ACC112 (cell line): ENCODE results near the gene FGFRL1.

Experiments used
- H2AFZ ChIP-seq: fragments of 200-600 bp; sonication (generic); one replicate; pipeline ENCODE4 v1.6.0; 2017; ENCODE audit warnings: antibody characterized with exemption, low read length; ENCODE audit not compliant: unreplicated experiment
- H3K27ac ChIP-seq: fragments of 200-600 bp; sonication (generic); 2 replicates; pipeline ENCODE4 v1.5.1; 2014; ENCODE audit warnings: low read depth, mild to moderate bottlenecking, antibody characterized with exemption, low read length, moderate library complexity
- H3K27me3 ChIP-seq: fragments of 200-600 bp; sonication (generic); 2 replicates; pipeline ENCODE4 v1.6.1; 2014; ENCODE audit warnings: mild to moderate bottlenecking, antibody characterized with exemption, low read length, moderate library complexity, mixed read lengths; ENCODE audit not compliant: insufficient read depth
- H3K36me3 ChIP-seq: fragments of 200-600 bp; sonication (generic); 2 replicates; pipeline ENCODE4 v1.6.1; 2016; ENCODE audit warnings: mild to moderate bottlenecking, antibody characterized with exemption, low read length, moderate library complexity, mixed read lengths; ENCODE audit not compliant: insufficient read depth
- H3K4me1 ChIP-seq: fragments of 200-600 bp; sonication (generic); one replicate; pipeline ENCODE4 v1.6.1; 2016; ENCODE audit warnings: low read length, mixed read lengths; ENCODE audit not compliant: insufficient read depth, unreplicated experiment, control insufficient read depth
- H3K4me3 ChIP-seq: fragments of 200-600 bp; sonication (generic); 2 replicates; pipeline ENCODE4 v1.5.1; 2014; ENCODE audit warnings: mild to moderate bottlenecking, low read depth, low read length
- H3K79me2 ChIP-seq: fragments of 200-600 bp; sonication (generic); one replicate; pipeline ENCODE4 v1.6.0; 2016; ENCODE audit warnings: low read length; ENCODE audit not compliant: control insufficient read depth, unreplicated experiment, insufficient read depth

FGFRL1 gene

DNA sequence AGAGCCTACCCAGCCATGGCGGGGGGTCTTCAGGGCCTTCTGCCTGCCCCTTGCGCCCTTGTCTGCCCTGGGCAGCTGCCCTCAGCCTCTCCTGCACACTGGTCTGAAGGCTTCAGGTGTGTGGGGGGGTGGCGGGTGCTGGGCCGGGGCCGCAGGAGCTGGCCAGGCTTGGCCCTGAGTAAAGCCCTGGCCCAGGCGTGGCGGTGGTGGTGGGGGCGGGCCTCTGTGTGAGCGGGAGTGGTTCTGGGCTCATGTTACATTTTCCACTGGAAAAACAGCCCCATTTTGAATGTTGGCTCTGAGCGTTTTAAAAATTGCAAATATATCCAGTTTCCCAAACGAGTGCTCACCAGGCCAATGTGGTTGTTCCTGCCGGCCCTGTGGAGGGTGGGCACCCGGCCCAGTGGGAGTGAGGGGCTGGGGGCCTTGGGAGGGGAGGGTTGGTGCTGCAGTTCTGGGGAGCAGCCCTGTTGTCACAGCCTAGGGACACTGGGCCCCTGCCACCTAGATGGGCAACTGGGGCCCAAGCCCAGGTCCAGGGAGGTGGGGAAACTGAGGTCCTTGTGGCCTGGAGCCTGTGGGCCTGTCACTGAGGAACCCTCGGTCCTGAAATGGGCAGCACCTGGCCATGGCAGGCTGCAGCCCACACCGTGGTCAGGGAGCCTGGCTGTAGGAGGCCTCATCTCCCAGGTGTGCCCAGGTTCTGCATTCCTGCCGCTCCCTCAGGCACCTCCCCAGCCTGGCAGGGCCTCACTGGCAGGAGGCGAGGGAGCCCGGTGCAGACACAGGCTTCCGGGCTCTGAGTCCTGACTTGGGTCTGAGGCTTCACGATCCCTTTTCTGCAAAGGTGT, 28.3 kb downstream of the FGFRL1 start:
- Histone ChIP-seq H3K36me3 (no peaks in the 10 kb centered on the region), H3K27ac (peak overlapping the region; percentile 60), H3K79me2 (no peaks in the 10 kb centered on the region), H3K4me3 (no peak overlapping the region), H2AFZ (peak overlapping the region; percentile 87), H3K4me1 (peaks cover 48% of the 10 kb centered on the region), H3K27me3 (no peaks in the 10 kb centered on the region)

DNA sequence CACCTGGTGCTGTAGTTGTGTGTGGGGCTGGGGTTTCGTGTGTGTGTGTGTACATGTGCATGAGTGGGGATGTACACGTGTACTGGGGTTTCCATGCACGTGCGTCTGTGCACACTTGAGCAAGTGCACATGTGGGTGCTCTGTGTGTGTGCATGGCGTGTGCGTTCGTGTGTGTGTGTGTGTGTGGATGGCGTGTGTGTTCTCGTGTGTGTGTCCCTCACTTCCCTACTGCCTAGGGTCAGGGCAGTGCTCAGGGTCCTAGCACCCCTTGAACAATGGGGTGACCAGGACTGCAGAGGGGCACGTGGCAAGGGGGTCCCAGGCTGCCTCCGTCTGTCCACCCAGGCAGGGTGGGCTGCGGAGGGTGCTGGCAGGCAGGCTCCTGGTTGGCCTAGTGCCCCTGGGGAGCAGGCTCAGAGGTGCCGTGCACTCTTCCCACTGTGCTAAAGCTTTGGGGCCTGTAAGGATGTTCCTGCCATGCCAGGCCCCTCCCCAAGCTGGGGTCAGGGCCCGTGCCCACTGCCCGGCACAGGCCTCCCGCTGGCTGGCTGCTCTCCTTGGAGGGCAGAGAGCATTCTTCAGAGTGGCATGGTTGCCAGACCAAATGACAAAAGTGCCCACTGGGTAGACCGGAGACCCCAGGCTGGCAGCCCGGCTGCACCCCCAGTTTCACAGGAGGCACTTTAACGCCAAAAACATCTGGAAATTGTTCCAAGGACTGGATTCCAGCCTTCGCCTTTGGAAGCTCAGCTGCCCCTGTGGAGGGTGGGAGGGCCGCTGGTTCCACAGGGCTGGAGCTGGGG, 29.1 kb downstream of the FGFRL1 start:
- Histone ChIP-seq H3K27ac (0 out of 2 replicates have a peak overlapping the region, but pooled peaks have one; percentile 66), H3K4me1 (peaks cover 51% of the 10 kb centered on the region), H3K4me3 (no peak overlapping the region), H3K27me3 (no peaks in the 10 kb centered on the region), H3K79me2 (no peaks in the 10 kb centered on the region), H2AFZ (no peak overlapping the region), H3K36me3 (no peaks in the 10 kb centered on the region)

DNA sequence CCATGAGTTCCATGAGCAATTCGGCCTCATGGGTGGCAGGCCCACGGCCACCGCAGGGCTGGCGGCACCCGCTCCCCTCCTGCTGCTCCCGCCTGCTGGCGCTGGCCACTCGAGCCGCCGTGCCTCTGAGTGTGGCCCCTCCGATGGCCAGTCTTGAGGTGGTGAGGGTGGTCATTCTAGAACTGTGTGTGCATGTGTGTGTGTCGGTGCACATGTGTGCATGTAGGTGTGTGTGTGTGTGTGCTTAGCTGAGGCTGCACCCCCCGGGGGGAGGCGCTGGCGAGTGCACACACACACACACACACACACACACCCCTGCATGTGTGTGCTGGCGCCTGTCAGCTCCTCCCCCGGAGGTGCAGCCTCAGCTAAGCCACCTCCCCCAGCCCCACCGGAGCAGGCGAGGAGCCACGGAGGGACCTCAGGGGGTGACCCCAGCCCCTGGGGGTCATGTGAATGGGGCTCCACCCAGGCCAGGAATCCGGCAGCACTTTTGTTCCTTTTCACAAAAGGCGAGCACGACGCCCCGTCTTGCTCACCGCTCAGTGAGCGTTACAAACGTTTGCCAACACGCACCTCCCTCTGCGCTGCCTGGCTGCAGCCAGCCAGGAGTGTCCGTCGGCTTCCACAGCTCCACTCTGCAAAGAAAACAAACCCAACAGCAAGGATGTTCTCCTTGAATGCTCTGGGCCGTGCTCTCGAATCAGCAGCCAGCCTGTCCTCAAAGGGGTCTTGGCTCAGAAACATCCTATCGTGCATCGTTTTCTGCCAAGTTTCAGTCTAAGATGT, 29.9 kb downstream of the FGFRL1 start:
- H2AFZ ChIP-seq = peak overlapping the region; percentile 3
- peaks cover 51% of the 10 kb centered on the region for H3K4me1 ChIP-seq
- H3K27me3 ChIP-seq = no peaks in the 10 kb centered on the region
- peak overlapping the region; percentile 47 for H3K4me3 ChIP-seq
- no peaks in the 10 kb centered on the region for H3K36me3 ChIP-seq
- peak overlapping the region; percentile 66 for H3K27ac ChIP-seq
- no peaks in the 10 kb centered on the region for H3K79me2 ChIP-seq

DNA sequence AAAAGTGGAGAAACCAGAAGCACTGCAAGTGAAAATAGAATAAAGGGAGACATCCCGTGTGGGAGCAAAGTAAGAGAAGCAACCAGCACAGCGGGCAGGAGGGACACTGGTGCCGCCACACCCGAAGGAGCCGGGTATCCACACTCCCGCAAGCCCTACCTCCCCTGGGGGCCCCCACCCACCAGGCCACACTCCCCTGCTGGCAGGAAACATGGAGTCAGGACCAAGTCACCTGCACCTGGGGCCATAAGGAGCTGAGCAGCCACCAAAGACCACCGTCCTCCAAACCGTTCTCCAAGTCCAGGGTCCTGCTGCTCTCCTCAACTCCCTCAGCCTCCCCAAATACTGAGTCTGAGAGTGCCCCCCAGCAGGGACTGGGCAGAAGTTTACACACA, 30.5 kb downstream of the FGFRL1 start:
- H3K4me3 ChIP-seq = peak overlapping the region; percentile 47
- H3K27ac ChIP-seq = peak overlapping the region; percentile 66
- H3K36me3 ChIP-seq = no peaks in the 10 kb centered on the region
- H3K4me1 ChIP-seq = peaks cover 52% of the 10 kb centered on the region
- H3K27me3 ChIP-seq = no peaks in the 10 kb centered on the region
- H2AFZ ChIP-seq = no peak overlapping the region
- no peaks in the 10 kb centered on the region for H3K79me2 ChIP-seq

DNA sequence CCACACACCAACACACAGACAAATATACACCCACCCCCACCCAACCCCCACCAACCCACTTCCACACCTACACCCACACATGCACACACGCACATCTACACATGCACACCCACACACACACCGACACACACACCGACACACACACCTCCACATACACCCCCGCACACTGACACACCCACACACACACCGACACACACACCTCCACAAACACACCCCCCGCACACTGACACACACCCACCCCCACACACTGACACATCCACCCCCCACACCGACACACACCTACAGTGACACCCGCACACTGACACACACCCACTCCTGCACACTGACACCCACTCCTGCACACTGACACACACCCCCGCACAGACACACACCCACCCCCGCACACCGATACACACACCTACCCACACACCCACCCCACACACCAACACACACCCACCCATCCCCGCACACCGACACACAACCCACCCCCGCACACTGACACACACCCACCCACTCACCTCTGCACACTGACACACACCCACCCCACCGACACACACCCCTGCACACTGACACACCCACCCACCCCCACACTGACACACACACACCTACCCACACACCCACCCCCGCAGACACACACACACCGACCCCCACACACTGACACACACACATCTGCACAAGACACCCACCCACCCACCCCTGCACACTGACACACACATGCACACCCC, 31.1 kb downstream of the FGFRL1 start:
- Histone ChIP-seq H3K27me3 (no peaks in the 10 kb centered on the region), H3K4me3 (no peak overlapping the region), H2AFZ (no peak overlapping the region), H3K27ac (peak overlapping the region; percentile 66), H3K79me2 (no peaks in the 10 kb centered on the region), H3K36me3 (no peaks in the 10 kb centered on the region), H3K4me1 (peaks cover 58% of the 10 kb centered on the region)

DNA sequence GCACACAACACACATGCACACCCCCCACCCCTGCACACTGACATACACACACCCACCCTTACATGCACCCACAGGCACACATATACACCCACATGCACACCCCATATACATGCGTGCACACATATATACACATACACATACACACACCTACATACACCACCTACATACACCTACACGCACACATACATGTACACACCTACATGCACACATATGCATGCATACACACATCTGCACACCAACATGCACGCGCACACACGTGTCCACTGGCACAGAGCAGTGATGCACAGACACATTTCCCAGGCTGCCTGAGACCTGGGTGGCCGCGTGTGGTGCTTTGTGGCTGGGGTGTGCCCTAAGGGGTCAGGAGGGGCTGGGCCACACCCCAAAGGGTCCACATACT, 31.7 kb downstream of the FGFRL1 start:
- H2AFZ ChIP-seq = no peak overlapping the region
- peaks cover 61% of the 10 kb centered on the region for H3K4me1 ChIP-seq
- H3K79me2 ChIP-seq = no peaks in the 10 kb centered on the region
- H3K27ac ChIP-seq = peak overlapping the region; percentile 31; the same call in 1 of the 2 replicates
- H3K36me3 ChIP-seq = no peaks in the 10 kb centered on the region
- H3K27me3 ChIP-seq = no peaks in the 10 kb centered on the region
- H3K4me3 ChIP-seq = peak overlapping the region; percentile 18; the same call in 1 of the 2 replicates

DNA sequence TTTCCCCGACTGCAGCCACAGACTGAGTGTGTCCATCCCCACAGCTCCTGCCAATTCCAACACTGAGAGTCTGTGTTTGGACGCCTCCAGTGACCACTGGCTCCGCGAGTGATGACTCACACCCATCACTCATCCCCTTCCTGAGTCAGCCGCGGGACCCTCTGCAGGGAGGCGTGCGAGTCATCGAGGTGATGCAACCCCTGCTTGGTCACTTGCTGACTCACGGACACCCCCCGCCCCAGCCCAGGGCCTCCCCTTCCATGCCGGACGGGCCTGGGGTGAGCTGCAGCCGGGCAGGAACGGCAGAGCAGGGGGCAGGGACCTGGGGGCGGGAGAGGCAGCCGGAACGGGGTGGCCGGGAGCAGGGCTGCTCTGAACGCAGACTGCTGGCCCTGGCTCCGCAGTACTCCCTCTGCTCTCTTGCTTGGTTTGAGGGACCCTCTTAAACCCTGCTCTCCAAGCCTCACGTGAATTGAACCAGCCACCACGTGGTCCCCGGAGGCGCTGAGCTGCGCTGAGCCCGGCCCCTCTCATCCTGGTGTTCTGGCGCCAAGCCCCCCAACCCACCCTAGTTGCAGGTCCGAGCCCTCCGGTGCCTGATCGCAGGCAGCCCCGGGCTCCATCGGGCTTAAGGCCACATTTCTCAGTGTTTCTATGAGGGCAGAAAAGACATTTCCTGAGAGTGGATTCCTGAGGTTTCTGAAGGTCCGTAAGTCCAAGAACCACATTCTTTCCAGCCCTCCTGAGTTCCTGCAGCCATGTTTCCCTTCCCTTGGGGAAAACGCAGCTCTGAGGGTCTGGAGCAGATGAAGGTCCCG, 32.4 kb downstream of the FGFRL1 start:
- no peaks in the 10 kb centered on the region for H3K27me3 ChIP-seq
- no peaks in the 10 kb centered on the region for H3K36me3 ChIP-seq
- peaks cover 61% of the 10 kb centered on the region for H3K4me1 ChIP-seq
- H3K27ac ChIP-seq = peak overlapping the region; percentile 83
- H2AFZ ChIP-seq = peak overlapping the region; percentile 27
- H3K4me3 ChIP-seq = peak overlapping the region; percentile 52
- H3K79me2 ChIP-seq = no peaks in the 10 kb centered on the region

DNA sequence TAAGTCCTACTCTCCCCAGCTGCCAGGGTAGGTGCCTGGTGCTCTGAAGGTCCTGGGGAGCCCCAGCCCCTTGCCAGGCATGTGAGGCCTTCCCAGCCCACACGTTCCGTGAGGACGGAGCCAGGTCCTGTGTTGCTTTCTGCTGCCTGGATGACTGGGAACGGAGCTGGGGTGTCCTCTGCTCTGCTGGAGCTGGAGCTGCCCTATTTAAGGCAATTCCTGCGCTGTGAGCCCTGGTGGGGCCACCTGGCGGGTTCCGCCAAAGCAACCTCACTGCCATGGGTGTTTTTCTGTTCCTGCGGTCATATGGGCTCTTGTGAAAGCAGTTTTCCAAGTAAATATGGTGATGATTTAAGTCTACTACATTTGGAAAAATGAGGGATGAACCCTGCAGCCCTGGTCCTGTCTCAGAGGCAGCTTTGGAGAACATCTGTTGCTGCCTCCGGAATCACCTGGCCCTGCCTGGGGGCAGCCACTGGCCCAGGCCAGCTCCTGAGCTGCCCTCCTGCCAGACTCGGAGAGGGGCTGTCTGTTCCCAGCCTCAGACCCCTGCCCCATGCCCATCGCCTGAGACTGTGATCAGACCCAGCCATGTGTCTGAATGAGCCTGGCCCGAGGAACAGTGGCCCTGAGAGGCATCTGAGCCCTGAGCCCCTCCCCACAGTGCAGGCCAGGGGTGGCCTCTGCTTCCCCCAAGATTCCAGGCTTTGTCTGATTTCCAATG, 33.2 kb downstream of the FGFRL1 start:
- H3K27me3 ChIP-seq = no peaks in the 10 kb centered on the region
- peaks cover 53% of the 10 kb centered on the region for H3K4me1 ChIP-seq
- H3K79me2 ChIP-seq = no peaks in the 10 kb centered on the region
- H2AFZ ChIP-seq = no peak overlapping the region
- H3K36me3 ChIP-seq = no peaks in the 10 kb centered on the region
- H3K27ac ChIP-seq = peak overlapping the region; percentile 83
- peak overlapping the region; percentile 52; the same call in 1 of the 2 replicates for H3K4me3 ChIP-seq

DNA sequence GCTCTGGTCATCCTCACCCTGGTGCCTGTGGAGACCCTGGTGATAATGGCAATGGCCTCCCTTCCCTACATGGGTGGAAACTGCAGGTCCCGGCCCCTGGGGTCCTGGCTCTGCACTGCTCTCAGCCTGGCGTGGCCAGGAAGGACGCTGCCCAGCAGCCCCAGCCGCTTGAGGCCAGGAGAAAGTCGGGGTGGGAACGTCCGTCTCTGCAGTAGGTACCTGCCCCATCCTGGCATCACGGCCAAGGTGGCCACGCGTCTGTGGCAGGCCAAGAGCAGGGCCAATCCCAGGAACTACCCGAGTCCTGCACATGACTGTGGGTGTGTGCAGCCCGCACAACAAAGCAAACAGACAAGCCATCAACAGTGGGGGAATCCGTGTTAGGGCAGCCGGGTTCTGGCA, 33.8 kb downstream of the FGFRL1 start:
- Histone ChIP-seq H3K27ac (no peak overlapping the region), H3K36me3 (no peaks in the 10 kb centered on the region), H3K79me2 (no peaks in the 10 kb centered on the region), H3K4me3 (no peak overlapping the region), H2AFZ (no peak overlapping the region), H3K27me3 (no peaks in the 10 kb centered on the region), H3K4me1 (peaks cover 48% of the 10 kb centered on the region)
